MM.1S (cell line): ENCODE results near the gene MEX3D.

Source experiments
- DNase-seq: peaks from one replicate; pipeline ENCODE4 v3.0.0-alpha.2; 2015
- H2AFZ ChIP-seq: fragments of 300-600 bp; sonication (generic); 2 replicates; pipeline ENCODE4 v1.6.0; 2016; ENCODE audit warnings: antibody characterized with exemption, low read length
- H3F3A ChIP-seq: fragments of 300-600 bp; sonication (generic); 2 replicates; pipeline ENCODE4 v1.6.1; 2016; ENCODE audit warnings: mild to moderate bottlenecking, antibody characterized with exemption, low read length, moderate library complexity, mixed read lengths; ENCODE audit not compliant: insufficient read depth
- H3K27ac ChIP-seq: fragments of 300-600 bp; sonication (generic); 2 replicates; pipeline ENCODE4 v1.5.1; 2016; ENCODE audit warnings: mild to moderate bottlenecking, low read length
- H3K27me3 ChIP-seq: fragments of 300-600 bp; sonication (generic); replicated peaks from 2 replicates; pipeline ENCODE4 v1.6.0; 2016; ENCODE audit warnings: low read length; ENCODE audit not compliant: insufficient read depth
- H3K36me3 ChIP-seq: fragments of 300-600 bp; sonication (generic); replicated peaks from 2 replicates; pipeline ENCODE4 v1.6.1; 2016; ENCODE audit warnings: mild to moderate bottlenecking, low read length, mixed read lengths; ENCODE audit not compliant: insufficient read depth
- H3K4me1 ChIP-seq: fragments of 300-600 bp; sonication (generic); 2 replicates; pipeline ENCODE4 v1.6.1; 2016; ENCODE audit warnings: low read length, mixed read lengths
- H3K4me2 ChIP-seq: fragments of 300-600 bp; sonication (generic); 2 replicates; pipeline ENCODE4 v1.6.0; 2016; ENCODE audit warnings: low read depth, low read length
- H3K4me3 ChIP-seq: fragments of 300-600 bp; sonication (generic); 2 replicates; pipeline ENCODE4 v1.5.1; 2016; ENCODE audit warnings: low read length, mixed read lengths
- H3K79me2 ChIP-seq: fragments of 300-600 bp; sonication (generic); 2 replicates; pipeline ENCODE4 v1.6.1; 2016; ENCODE audit warnings: mixed run types, low read length, mixed read lengths
- H3K9ac ChIP-seq: fragments of 300-600 bp; sonication (generic); 2 replicates; pipeline ENCODE4 v1.6.1; 2016; ENCODE audit warnings: low read length, mixed read lengths
- H3K9me2 ChIP-seq: fragments of 300-600 bp; sonication (generic); replicated peaks from 2 replicates; pipeline ENCODE4 v1.6.1; 2016; ENCODE audit warnings: mild to moderate bottlenecking, low read length, mixed read lengths; ENCODE audit not compliant: insufficient read depth
- H3K9me3 ChIP-seq: fragments of 300-600 bp; sonication (generic); replicated peaks from 2 replicates; pipeline ENCODE4 v1.6.1; 2016; ENCODE audit warnings: mild to moderate bottlenecking, low read length, mixed read lengths; ENCODE audit not compliant: insufficient read depth
- H4K20me1 ChIP-seq: fragments of 300-600 bp; sonication (generic); 2 replicates; pipeline ENCODE4 v1.6.1; 2016; ENCODE audit warnings: mild to moderate bottlenecking, low read length, moderate library complexity, mixed read lengths; ENCODE audit not compliant: insufficient read depth
- CTCF ChIP-seq: fragments of 300-600 bp; sonication (generic); IDR thresholded peaks from 2 replicates; pipeline ENCODE4 v1.5.1; 2016; ENCODE audit warnings: antibody characterized with exemption, low read length, mixed read lengths
- EZH2 ChIP-seq: fragments of 300-600 bp; sonication (generic); optimal IDR thresholded peaks from 2 replicates; pipeline ENCODE3; 2017; ENCODE audit warnings: low read depth, mild to moderate bottlenecking, antibody characterized with exemption, low read length, mixed read lengths
- EZH2phosphoT487 ChIP-seq: fragments of 300-600 bp; sonication (generic); IDR thresholded peaks from 2 replicates; pipeline ENCODE4 v1.6.1; 2018; ENCODE audit warnings: antibody characterized with exemption, low read length

Gene MEX3D

DNA sequence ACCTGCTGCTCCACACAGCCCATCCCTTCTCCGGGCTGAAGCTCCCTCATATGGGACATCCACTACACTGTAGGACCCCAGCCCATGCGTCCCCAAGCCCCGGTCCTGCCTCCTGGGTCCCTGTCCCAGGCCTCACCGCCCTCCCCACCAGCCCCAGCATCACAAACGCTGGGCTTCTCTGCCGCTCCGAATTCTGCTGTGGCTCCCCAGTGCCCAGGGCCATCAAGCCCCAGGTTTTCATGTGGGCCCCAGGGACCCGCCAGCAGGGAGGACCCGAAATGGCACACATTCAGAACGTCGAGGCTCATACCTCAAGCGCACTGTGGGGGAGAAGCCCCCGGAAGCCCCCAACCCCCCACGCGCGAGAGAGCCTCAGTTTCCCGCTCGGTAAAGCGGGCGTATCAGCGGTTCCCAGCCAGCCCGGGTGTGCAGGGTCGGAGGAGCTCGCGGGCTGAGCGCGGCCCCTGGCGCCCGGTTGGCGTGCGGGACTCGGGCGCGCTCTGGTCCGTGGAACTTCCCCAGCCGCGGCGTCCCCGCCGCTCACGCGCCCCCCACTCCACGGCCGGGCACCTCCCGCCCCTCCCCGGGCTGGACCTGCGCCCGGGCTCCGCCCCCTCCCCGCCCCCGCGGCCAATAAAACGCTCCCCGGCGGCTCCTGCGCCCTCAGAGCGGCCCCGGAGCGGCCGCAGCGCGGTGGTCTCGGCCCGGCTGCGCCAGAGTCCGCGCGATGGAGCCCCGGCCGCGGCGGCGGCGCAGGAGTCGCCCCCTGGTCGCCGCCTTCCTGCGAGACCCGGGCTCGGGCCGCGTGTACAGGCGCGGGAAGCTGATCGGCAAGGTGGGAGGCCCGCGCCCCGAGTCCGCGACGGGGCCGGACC is 44.5 kb downstream of the MEX3D start, which contains the start of gene PLK5:
TSS of gene PLK5 (plus strand) at position 666 of the 875 bp plus-strand sequence. CDS start 2,920 bp downstream, outside the sequence.
- TF ChIP-seq CTCF (no peak), EZH2phosphoT487 (no peak), EZH2 (no peak)
- Histone ChIP-seq H3K79me2 (no peaks in the 10 kb centered on the region), H3K4me2 (no peak within 1 kb of the TSS), H3K27ac (no peak within 1 kb of the TSS), H3F3A (no peaks in the 10 kb centered on the region), H3K36me3 (no peaks in the 10 kb centered on the region), H3K4me3 (no peak within 1 kb of the TSS), H3K9me2 (no peaks in the 10 kb centered on the region), H3K27me3 (peaks cover 86% of the 10 kb centered on the region), H3K4me1 (peaks cover 8% of the 10 kb centered on the region; the same call in 1 of the 2 replicates), H2AFZ (no peak within 1 kb of the TSS), H3K9ac (no peak within 1 kb of the TSS), H4K20me1 (no peaks in the 10 kb centered on the region), H3K9me3 (no peaks in the 10 kb centered on the region)
- DNase-seq: no peak

GRCh38 chr19:1522838-1523237 is 45.3 kb downstream of the MEX3D start:
- H3K9me3 ChIP-seq: no peaks in the 10 kb centered on the region
- no peak overlapping the region for H3K4me3 ChIP-seq
- no peak for DNase-seq
- H3F3A ChIP-seq: no peaks in the 10 kb centered on the region
- TF ChIP-seq CTCF (no peak), EZH2phosphoT487 (no peak), EZH2 (no peak)
- H3K27ac ChIP-seq: no peak overlapping the region
- H3K9ac ChIP-seq: no peak overlapping the region
- no peaks in the 10 kb centered on the region for H3K36me3 ChIP-seq
- peaks cover 8% of the 10 kb centered on the region; the same call in 1 of the 2 replicates for H3K4me1 ChIP-seq
- H3K27me3 ChIP-seq: peaks cover 87% of the 10 kb centered on the region
- no peaks in the 10 kb centered on the region for H3K79me2 ChIP-seq
- no peaks in the 10 kb centered on the region for H4K20me1 ChIP-seq
- no peaks in the 10 kb centered on the region for H3K9me2 ChIP-seq
- H2AFZ ChIP-seq: no peak overlapping the region
- H3K4me2 ChIP-seq: no peak overlapping the region

GRCh38 chr19:1522061-1522460 is 46.1 kb downstream of the MEX3D start:
- Histone ChIP-seq H3F3A (no peaks in the 10 kb centered on the region), H3K4me3 (no peak overlapping the region), H3K36me3 (no peaks in the 10 kb centered on the region), H4K20me1 (no peaks in the 10 kb centered on the region), H3K9ac (no peak overlapping the region), H3K9me2 (no peaks in the 10 kb centered on the region), H3K27me3 (peaks cover 82% of the 10 kb centered on the region), H3K9me3 (no peaks in the 10 kb centered on the region), H3K4me1 (peaks cover 8% of the 10 kb centered on the region; the same call in 1 of the 2 replicates), H3K27ac (no peak overlapping the region), H3K79me2 (no peaks in the 10 kb centered on the region), H2AFZ (no peak overlapping the region), H3K4me2 (no peak overlapping the region)
- no peak for DNase-seq
- TF ChIP-seq EZH2: no peak
- TF ChIP-seq EZH2phosphoT487: no peak
- no peak for TF ChIP-seq CTCF
